Measurements from ENCODE around the gene OVOL2.

OVOL2 gene

GRCh38 chr20:18032977-18033892, 24.5 kb downstream of the OVOL2 start:
- TF ChIP-seq POLR2AphosphoS5 (IDR thresholded peaks at IDR 0.05; ENCODE audit: low read depth, low read length) (no peak), REST (IDR thresholded peaks at IDR 0.05; ENCODE audit: insufficient read depth in 1 of 2, low read depth in 2 of 2, low read length in 2 of 2) (no peak), TAF1 (IDR thresholded peaks at IDR 0.05; ENCODE audit: borderline replicate concordance, insufficient read depth, low read length) (no peak), SIN3A (IDR thresholded peaks at IDR 0.05; ENCODE audit: borderline replicate concordance, insufficient read depth, low read length) (no peak), FOXP2 (optimal IDR thresholded peaks at IDR 0.05; ENCODE audit: borderline replicate concordance, extremely low read depth, extremely low read length, insufficient read depth) (no peak)

GRCh38 chr20:18031888-18032509, 25.7 kb downstream of the OVOL2 start:
- TF ChIP-seq FOXP2 (optimal IDR thresholded peaks at IDR 0.05; ENCODE audit: borderline replicate concordance, extremely low read depth, extremely low read length, insufficient read depth), result no peak
- TF ChIP-seq REST (IDR thresholded peaks at IDR 0.05; ENCODE audit: insufficient read depth in 1 of 2, low read depth in 2 of 2, low read length in 2 of 2), result no peak
- no peak for TF ChIP-seq POLR2AphosphoS5 (IDR thresholded peaks at IDR 0.05; ENCODE audit: low read depth, low read length)
- no peak for TF ChIP-seq SIN3A (IDR thresholded peaks at IDR 0.05; ENCODE audit: borderline replicate concordance, insufficient read depth, low read length)
- no peak for TF ChIP-seq TAF1 (IDR thresholded peaks at IDR 0.05; ENCODE audit: borderline replicate concordance, insufficient read depth, low read length)

- TF ChIP-seq POLR2AphosphoS5 (IDR thresholded peaks at IDR 0.05; ENCODE audit: low read depth, low read length) (no peak), REST (IDR thresholded peaks at IDR 0.05; ENCODE audit: insufficient read depth in 1 of 2, low read depth in 2 of 2, low read length in 2 of 2) (no peak), FOXP2 (optimal IDR thresholded peaks at IDR 0.05; ENCODE audit: borderline replicate concordance, extremely low read depth, extremely low read length, insufficient read depth) (no peak), TAF1 (IDR thresholded peaks at IDR 0.05; ENCODE audit: borderline replicate concordance, insufficient read depth, low read length) (no peak), SIN3A (IDR thresholded peaks at IDR 0.05; ENCODE audit: borderline replicate concordance, insufficient read depth, low read length) (no peak)
Observed at GRCh38 chr20:18031050-18031449, 26.7 kb downstream of the OVOL2 start.

- no peak for TF ChIP-seq REST (IDR thresholded peaks at IDR 0.05; ENCODE audit: insufficient read depth in 1 of 2, low read depth in 2 of 2, low read length in 2 of 2)
- TF ChIP-seq SIN3A (IDR thresholded peaks at IDR 0.05; ENCODE audit: borderline replicate concordance, insufficient read depth, low read length), result no peak
- TF ChIP-seq FOXP2 (optimal IDR thresholded peaks at IDR 0.05; ENCODE audit: borderline replicate concordance, extremely low read depth, extremely low read length, insufficient read depth), result no peak
- no peak for TF ChIP-seq TAF1 (IDR thresholded peaks at IDR 0.05; ENCODE audit: borderline replicate concordance, insufficient read depth, low read length)
- no peak for TF ChIP-seq POLR2AphosphoS5 (IDR thresholded peaks at IDR 0.05; ENCODE audit: low read depth, low read length)
Observed at GRCh38 chr20:18030020-18030419, 27.7 kb downstream of the OVOL2 start.
